MG63 (cell line): ENCODE results near the gene WDR88. TPM values are rescaled to one million over a fixed set of nuclear protein-coding genes. Genes with fewer than 3 reads are reported as not detected.
"Not testable (repeated sequence)": the region's sequence is repeated elsewhere in the genome, so short reads cannot be mapped to it uniquely, and the experiment has no call there.

Experiments used
- DNase-seq: peaks from one replicate; pipeline ENCODE4 v3.0.0-alpha.2; 2020
- H3K27me3 ChIP-seq: fragments of 250-450 bp; sonication (Bioruptor Pico); 2 replicates; pipeline ENCODE4 v1.5.1; 2020; ENCODE audit warnings: mild to moderate bottlenecking, moderate library complexity
- H3K36me3 ChIP-seq: fragments of 250-450 bp; sonication (Bioruptor Pico); 2 replicates; pipeline ENCODE4 v1.5.1; 2020; ENCODE audit warnings: mild to moderate bottlenecking, moderate library complexity
- H3K4me3 ChIP-seq: fragments of 250-450 bp; sonication (Bioruptor Pico); 2 replicates; pipeline ENCODE4 v1.5.1; 2020; ENCODE audit warnings: mild to moderate bottlenecking, moderate library complexity
- H3K9me3 ChIP-seq: fragments of 250-450 bp; sonication (Bioruptor Pico); 2 replicates; pipeline ENCODE4 v1.5.1; 2020; ENCODE audit warnings: mild to moderate bottlenecking, moderate library complexity
- total RNA-seq: library from RNA; depleted of rRNA; stranded (reverse); fragments of >200 nt; shearing (Covaris generic); gene quantifications from 2 replicates; pipeline ENCODE4 v1.2.3, GENCODE V29; 2014; ENCODE audit warnings: low replicate concordance

The WDR88 gene
- total RNA-seq, 1 experiment from 2014 or later: not detected

DNA sequence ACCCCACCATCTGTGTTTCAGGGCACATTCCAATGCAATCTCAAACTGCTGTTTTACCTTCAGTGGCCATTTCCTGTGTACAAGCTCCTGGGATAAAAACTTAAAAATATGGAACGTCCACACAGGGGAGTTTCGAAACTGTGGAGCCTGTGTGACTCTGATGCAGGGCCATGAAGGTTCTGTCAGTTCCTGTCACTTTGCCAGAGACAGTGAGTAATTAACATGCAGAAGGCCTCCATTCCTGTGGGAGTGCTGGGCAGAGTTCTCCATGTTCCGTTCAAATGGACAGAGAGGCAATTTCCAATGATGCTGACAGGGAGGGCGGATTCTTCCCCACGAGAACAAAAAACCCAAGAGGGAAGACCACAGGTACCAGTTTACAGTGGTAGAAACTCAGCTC is 24.4 kb downstream of the WDR88 start:
- Histone ChIP-seq H3K27me3 (no peaks in the 10 kb centered on the region), H3K36me3 (no peaks in the 10 kb centered on the region), H3K9me3 (no peaks in the 10 kb centered on the region), H3K4me3 (no peak overlapping the region)
- no peak for DNase-seq

DNA sequence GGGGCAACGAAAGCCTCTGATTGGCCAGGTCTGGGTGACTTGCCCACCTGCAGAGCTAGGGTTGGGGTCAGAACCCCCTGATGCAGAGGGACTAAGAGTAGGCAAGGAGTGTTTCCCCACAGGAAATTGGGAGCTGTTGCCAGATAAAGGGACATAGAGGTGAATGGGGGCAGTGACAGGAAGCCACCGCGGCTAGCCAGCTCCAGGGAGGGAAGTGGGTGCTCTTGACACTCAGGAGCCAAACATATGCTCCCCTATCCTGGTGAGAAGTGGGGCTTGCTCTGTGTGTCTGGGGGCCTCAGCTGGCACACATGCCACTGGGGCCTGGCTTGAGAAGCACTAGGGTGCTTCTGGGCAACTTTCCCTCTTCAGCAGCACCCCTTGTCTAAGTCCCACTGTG is 26.0 kb downstream of the WDR88 start:
- DNase-seq: no peak
- H3K9me3 ChIP-seq: no peaks in the 10 kb centered on the region
- H3K4me3 ChIP-seq: no peak overlapping the region
- no peaks in the 10 kb centered on the region for H3K36me3 ChIP-seq
- H3K27me3 ChIP-seq: no peaks in the 10 kb centered on the region

DNA sequence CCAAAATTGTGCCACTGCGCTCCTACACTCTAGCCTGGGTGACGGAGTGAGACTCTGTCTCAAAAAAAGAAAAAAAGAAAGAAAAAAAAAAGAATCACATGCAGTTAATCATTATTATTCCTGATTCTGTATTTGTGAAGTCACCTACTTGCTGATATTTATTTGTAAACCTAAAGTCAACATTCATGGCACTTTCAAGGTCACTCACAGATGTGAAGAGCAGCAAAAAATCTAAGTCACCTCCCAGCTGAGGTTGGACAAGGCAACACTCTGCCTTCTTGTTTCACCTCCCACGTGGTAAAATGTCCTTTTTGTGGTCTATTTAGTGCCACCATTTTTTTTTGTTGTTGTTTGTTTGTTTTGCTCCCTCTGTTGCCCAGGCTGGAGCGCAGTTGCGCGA is 26.5 kb downstream of the WDR88 start:
- no peaks in the 10 kb centered on the region for H3K36me3 ChIP-seq
- no peaks in the 10 kb centered on the region for H3K9me3 ChIP-seq
- no peak for DNase-seq
- no peak overlapping the region for H3K4me3 ChIP-seq
- H3K27me3 ChIP-seq: no peaks in the 10 kb centered on the region

DNA sequence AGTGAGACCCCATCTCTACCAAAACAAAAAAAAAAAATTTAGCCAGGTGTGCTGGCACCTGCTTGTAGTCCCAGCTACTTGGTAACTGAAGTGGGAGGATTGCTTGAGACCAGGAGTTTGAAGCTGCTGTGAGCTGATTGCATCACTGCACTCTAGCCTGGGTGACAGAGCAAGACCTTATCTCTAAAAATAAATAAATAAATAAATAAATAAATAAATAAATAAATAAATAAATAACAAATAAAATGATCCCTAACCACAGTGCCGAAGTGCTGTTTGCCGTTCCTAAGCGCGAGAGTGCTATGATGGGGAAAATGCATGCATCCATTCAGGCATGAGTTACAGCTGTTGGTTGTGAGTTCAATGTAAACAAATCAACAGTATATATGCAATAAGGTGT is 27.2 kb downstream of the WDR88 start:
- no peak for DNase-seq
- Histone ChIP-seq H3K9me3 (no peaks in the 10 kb centered on the region), H3K4me3 (no peak overlapping the region), H3K27me3 (no peaks in the 10 kb centered on the region), H3K36me3 (no peaks in the 10 kb centered on the region)

DNA sequence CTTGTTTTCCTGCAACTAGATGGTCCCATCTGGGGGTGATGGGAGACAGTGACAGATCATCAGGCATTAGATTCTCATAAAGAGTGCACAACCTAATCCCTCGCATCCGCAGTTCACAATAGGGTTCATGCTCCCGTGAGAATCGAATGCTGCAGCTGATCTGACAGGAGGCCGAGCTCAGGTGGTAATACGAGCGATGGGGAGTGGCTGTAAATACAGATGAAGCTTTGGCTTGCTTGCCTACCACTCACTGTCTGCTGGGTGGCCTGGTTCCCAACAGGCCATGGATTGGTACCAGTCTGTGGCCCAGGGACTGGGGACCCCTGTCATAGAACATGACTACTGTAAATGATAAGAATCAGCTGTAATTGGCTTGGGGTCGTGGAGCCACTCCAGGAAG is 28.0 kb downstream of the WDR88 start:
- Histone ChIP-seq H3K4me3 (no peak overlapping the region), H3K9me3 (no peaks in the 10 kb centered on the region), H3K36me3 (no peaks in the 10 kb centered on the region), H3K27me3 (no peaks in the 10 kb centered on the region)
- no peak for DNase-seq

DNA sequence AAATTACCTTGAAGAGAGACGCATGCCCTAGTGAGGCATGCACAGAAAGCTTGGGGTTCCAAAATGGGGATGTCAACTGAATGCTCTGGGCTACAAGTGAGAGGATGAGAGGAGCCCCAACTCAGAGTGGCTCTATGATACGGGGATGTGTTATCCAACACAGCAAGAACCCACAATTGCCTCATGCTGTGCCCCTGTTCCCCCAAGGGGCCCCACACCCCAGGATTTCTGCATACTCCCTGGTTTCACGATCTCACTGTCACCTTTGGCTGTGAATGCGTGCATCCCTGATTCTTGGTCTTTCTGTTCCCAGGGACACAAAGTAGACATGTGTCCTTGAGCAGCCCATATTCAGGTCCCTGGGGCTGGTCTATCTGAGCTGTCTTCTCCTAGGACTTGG is 29.3 kb downstream of the WDR88 start:
- no peak for DNase-seq
- Histone ChIP-seq H3K4me3 (no peak overlapping the region), H3K27me3 (no peaks in the 10 kb centered on the region), H3K36me3 (no peaks in the 10 kb centered on the region), H3K9me3 (no peaks in the 10 kb centered on the region)

DNA sequence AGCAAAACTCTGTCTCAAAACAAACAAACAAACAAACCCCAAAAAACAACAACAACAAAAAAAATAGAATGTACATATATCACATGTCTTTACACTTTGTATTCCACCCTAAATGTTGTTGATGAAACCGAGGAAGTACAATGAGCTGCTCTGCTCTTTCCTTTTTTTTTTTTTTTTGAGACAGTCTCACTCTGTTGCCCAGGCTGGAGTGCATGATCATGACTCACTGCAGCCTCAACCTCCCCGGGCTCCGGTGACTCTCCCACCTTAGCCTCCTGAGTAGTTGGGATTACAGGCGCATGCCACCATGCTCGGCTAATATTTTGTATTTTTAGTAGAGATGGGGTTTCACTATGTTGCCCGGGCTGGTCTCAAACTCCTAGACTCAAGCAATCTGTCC is 31.6 kb downstream of the WDR88 start:
- Histone ChIP-seq H3K4me3 (no peak overlapping the region), H3K27me3 (no peaks in the 10 kb centered on the region), H3K9me3 (peaks cover 13% of the 10 kb centered on the region), H3K36me3 (no peaks in the 10 kb centered on the region)
- no peak for DNase-seq

DNA sequence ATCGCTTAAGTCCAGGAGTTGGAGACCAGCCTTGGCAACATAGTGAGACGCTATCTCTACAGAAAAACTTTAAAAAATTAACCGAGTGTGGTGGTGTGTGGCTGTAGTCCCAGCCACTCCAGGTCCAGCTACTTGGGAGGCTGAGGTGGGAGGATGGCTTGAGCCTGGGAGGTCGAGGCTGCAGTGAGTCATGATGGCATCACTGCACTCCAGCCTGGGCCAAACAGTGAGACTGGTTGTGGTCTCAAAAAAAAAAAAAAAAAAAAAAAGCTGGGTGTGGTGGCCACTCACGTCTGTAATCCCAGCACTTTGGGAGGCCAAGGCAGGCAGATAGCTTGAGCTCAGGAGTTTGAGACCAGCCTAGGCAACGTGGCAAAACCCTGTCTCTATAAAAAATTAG is 34.1 kb downstream of the WDR88 start:
- H3K9me3 ChIP-seq: peaks cover 13% of the 10 kb centered on the region
- not testable (repeated sequence) for H3K27me3 ChIP-seq, H3K4me3 ChIP-seq, H3K36me3 ChIP-seq
- peak; percentile 44 for DNase-seq

DNA sequence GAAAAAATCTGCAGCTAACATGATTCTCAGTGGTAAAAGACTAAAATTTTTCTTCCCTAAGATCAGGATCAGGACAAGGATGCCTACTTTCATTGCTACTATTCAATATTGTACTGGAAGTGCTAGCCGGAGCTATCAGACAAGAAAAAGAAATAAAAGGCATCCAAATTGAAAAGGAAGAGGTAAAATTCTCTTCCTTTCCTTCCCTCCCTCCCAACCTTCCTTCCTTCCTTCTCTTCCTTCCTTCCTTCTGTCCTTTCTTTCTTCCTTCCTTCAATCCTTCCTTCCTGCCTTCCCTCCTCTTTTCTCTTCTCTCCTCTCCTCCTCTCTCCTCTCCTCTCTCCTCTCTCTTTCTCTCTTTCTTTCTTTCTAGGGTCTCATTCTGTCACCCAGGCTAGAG is 35.5 kb downstream of the WDR88 start:
- Histone ChIP-seq H3K36me3 (no peaks in the 10 kb centered on the region), H3K4me3 (no peak overlapping the region), H3K9me3 (peaks cover 13% of the 10 kb centered on the region), H3K27me3 (no peaks in the 10 kb centered on the region)
- DNase-seq: no peak

DNA sequence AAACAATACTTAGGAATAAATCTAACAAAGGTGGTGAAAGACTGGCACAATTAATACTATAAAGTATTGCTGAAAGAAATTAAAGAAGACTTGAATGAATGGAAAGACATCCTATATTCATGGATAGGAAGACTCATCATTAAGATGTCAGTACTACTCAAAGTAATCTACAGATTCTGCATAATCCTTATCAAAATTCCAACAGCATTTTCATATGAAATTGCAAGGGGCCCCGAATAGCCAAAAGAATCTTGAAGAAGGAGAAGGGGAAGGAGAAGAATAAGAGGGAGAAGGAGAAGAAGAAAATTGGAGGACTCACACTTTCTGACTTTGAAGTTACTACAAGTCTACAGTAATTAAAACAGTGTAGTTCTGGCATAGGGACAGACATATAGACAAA is 36.6 kb downstream of the WDR88 start:
- H3K36me3 ChIP-seq: no peaks in the 10 kb centered on the region
- no peak overlapping the region for H3K4me3 ChIP-seq
- H3K27me3 ChIP-seq: no peaks in the 10 kb centered on the region
- peaks cover 13% of the 10 kb centered on the region for H3K9me3 ChIP-seq
- no peak for DNase-seq

DNA sequence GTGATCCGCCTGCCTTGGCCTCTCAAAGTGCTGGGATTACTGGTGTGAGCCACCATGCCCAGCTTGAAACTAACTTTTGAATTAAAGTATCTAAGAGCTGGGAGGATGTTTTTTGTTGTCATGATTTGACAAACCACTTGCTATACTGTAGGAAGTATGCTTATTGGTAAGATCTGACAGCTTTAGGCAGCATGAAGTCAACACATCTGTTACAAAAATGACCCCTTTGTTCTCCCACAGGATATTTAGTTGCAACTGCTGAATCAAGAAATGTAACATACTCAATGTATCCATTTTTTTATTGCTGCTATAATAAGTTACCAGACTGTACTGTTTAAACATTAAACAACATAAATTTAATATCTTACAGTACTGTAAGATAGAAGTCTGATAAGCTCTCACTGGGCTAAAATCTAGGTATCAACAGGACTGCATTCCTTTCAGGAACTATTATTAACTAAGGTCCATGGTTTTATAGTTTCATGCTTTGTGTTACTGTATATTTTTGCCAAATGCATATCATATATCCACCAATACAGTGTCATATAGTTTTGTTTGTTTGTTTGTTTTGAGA is 39.4 kb downstream of the WDR88 start:
- no peak for DNase-seq
- no peaks in the 10 kb centered on the region for H3K36me3 ChIP-seq
- no peak overlapping the region for H3K4me3 ChIP-seq

DNA sequence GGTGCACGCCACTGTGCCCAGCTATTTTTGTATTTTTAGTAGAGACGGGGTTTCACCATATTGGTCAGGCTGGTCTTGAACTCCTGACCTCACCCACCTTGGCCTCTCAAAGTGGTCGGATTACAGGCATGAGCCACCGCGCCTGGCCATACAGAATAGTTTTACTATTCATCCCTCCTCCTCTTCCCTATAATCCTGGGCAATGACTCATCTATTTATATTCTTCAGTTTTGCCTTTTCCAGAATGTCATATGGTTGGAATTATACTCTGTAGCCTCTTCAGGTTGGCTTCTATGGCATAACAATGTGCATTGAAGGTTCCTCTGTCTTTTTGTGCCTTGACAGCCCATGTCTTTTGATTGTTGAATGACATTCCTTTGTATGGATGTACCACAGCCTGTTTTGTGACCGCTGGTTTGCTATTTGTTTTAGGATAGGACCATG is 40.0 kb downstream of the WDR88 start:
- Histone ChIP-seq H3K9me3 (peaks cover 13% of the 10 kb centered on the region), H3K36me3 (no peaks in the 10 kb centered on the region), H3K4me3 (no peak overlapping the region), H3K27me3 (no peaks in the 10 kb centered on the region)
- DNase-seq: peak; percentile 72

More for the DNA sequence above, 39.4 kb downstream of the WDR88 start:
- Histone ChIP-seq H3K9me3 (peaks cover 13% of the 10 kb centered on the region), H3K27me3 (no peaks in the 10 kb centered on the region)

DNA sequence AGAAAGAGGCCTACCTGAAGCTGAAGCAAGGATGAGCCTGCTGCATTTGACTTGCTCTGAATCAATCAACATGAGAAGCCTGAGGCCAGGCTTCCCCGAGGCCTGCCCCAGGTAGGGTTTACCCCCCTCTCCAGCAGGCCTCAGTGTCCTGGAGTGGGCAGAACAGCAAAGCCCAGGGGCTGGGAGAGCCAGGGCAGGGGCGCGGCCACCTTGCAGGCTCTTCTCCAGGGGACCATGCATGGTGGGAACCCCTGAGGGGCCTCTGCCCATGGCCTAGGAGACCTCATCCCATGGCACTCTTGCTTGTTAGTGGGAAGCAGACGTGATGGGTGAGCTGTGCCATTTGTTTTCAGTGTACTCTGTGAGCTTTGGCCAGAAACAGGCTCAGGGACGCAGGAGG is 42.3 kb downstream of the WDR88 start:
- DNase-seq: no peak
- no peaks in the 10 kb centered on the region for H3K9me3 ChIP-seq
- no peaks in the 10 kb centered on the region for H3K36me3 ChIP-seq
- H3K27me3 ChIP-seq: no peaks in the 10 kb centered on the region
- H3K4me3 ChIP-seq: no peak overlapping the region

DNA sequence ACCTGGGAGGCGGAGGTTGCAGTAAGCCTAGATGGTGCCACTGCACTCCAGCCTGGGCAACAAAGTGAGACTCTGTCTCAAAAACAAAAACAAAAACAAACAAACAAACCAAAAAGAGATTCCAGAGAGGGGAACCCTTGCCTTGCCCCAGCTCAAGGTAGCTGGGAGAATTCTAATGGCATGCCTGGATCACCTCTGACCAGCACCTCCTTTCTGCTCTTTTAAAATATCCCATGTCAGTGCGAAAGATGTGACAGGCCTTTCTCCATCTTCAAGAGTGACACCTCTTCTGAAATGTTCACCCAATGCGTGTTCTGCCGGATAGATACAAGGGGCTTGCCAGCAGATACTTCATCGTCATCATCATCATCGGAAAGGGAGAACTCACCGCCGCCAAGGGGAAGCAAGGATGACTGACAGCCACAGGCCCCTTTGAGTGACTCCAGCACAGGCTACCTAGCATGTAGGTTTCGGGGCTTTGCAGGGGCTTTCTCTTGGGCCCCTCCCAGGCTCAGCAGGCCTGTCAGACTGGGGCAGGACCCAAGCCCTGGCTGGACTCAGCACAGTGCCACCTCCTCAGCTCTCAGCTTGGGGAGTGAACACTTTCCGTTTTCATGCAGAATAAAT is 43.4 kb downstream of the WDR88 start:
- H3K9me3 ChIP-seq: no peaks in the 10 kb centered on the region
- no peaks in the 10 kb centered on the region for H3K36me3 ChIP-seq
- no peak for DNase-seq
- H3K4me3 ChIP-seq: no peak overlapping the region
- H3K27me3 ChIP-seq: no peaks in the 10 kb centered on the region

DNA sequence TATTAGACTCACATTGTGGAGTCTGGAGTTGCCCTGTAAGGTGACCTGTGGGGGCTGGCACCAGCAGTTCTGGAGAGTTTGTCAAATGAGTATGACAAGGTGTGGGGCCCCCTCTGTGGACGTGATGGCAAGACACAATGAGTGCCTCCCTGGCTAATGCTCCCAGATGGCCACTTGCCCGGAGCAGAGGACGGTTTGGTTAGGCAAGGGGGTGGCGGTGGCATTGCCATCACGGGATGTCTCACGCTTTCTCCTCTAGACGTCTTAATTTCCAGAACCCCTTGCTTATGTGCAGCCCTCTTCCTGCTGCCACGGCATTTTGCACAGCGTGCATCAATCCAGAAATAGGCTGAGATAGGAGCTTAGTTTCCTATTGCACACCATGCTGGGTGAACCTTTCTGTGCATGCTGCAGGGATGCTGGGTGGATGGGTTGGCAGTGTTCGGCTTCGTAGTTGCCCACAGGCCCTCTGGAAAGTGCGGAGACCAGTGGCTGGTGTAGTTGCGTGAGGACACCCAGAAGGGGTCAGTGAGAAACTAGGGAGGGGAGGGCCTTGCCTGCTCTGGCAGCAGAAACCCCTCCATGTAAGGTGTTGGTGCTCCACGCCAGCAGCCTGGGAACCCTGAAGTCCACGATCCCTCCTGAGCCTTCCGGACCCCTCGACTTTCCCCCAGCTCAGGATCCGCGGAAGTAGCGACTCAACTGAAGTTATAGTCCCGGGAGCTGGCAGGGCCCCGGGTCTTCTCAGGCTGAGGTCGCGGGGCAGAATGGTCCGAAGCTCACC is 44.2 kb downstream of the WDR88 start:
- H3K27me3 ChIP-seq: no peaks in the 10 kb centered on the region
- DNase-seq: peak; percentile 57
- no peaks in the 10 kb centered on the region for H3K36me3 ChIP-seq
- no peaks in the 10 kb centered on the region for H3K9me3 ChIP-seq
- H3K4me3 ChIP-seq: peak overlapping the region; percentile 83

DNA sequence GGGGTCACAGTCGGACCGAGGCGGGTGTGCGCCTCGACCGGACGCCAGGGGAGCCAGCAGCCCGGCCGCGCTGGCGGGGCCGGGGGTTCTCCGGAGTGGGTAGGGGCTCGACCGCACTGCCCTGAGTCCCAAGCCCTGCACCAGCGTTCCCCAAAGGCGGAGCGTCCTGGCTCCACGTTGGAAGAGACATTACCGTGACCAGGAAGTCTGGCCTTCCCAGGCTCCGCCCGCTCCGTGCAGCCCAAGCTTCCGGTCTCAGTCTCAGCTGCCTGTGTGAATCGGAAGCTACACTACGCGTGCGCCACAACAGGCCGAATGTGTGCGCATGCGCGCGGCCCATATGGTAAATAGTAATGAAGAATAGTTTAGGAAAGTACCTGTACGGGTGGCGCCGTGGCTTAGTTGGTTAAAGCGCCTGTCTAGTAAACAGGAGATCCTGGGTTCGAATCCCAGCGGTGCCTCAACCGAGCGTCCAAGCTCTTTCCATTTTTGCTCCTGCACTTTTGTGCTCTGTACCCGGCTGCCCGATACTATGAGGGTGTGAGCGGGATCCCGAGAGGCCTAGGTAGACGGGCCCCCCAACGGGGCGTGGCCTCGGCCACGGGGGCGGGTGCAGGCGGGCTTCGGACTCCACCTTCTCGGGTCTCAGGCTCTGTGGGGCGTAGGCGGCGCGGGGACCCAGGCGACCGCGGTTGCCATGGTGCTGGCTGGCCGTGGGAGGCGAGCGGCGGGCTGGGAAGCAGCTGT is 44.9 kb downstream of the WDR88 start:
- no peaks in the 10 kb centered on the region for H3K27me3 ChIP-seq
- H3K9me3 ChIP-seq: no peaks in the 10 kb centered on the region
- peak overlapping the region; percentile 83 for H3K4me3 ChIP-seq
- no peaks in the 10 kb centered on the region for H3K36me3 ChIP-seq
- peak; percentile 100 for DNase-seq

DNA sequence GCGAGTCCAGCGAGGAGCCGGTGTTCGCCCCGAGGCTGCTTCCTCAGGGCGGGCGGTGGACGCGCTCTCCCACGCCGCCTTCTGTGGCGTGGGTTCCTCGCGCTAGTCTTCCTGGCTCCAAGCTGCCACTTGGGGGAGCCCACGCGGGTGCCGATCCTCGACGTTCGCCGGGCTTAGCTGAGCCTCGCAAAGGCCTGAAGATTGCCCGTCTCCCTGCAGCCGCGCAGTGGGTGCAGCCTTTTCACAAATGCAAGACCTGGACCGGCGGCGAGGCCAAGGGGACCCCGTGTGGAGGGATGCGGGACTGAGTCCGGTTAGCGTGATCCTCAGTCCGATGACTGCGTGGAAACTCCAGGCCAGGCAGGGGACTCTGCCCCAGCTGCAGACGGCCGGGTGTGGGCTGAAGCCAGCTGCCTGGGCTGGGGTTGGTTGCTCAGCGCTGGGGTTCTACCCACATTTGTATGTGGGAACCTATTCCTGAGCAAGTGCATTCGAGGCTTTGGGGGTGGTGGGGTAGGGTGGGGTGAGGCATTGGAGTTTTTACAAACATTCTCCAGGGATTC is 45.6 kb downstream of the WDR88 start:
- no peaks in the 10 kb centered on the region for H3K9me3 ChIP-seq
- H3K36me3 ChIP-seq: no peaks in the 10 kb centered on the region
- peak overlapping the region; percentile 42 for H3K4me3 ChIP-seq
- peak; percentile 76 for DNase-seq
- no peaks in the 10 kb centered on the region for H3K27me3 ChIP-seq
